CD14-positive monocyte (primary cell): ENCODE measurements around the gene HAUS7. TPM values are rescaled to one million over a fixed set of nuclear protein-coding genes. Genes with fewer than 3 reads are reported as not detected.

ENCODE experiments used
- DNase-seq, 3 donors: peaks; one replicate each; pipeline ENCODE4 v3.0.0-alpha.2; 2011 to 2022
- H2AFZ ChIP-seq: 2 replicates; pipeline ENCODE4 v1.6.0; 2012; ENCODE audit warnings: mild to moderate bottlenecking, low read depth, low read length, inconsistent platforms; ENCODE audit not compliant: insufficient read depth, poor library complexity, severe bottlenecking
- H3K27ac ChIP-seq, 2 donors: 1 replicate in 1 of 2; 2 replicates in 1 of 2; pipeline ENCODE4 v1.5.1; 2012 to 2013; ENCODE audit warnings: low read length in 2 of 2, control low read depth in 1 of 2, inconsistent platforms in 1 of 2, low read depth in 1 of 2, mild to moderate bottlenecking in 1 of 2
- H3K27me3 ChIP-seq, 2 donors: one replicate each; pipeline versions ENCODE4 v1.6.0 to v1.6.1; 2011 to 2013; ENCODE audit warnings: low read length in 2 of 2; ENCODE audit not compliant: control insufficient read depth in 2 of 2, insufficient read depth in 2 of 2
- H3K36me3 ChIP-seq, 2 donors: replicated peaks in 1 of 2; 1 replicate in 1 of 2; 2 replicates in 1 of 2; pipeline versions ENCODE4 v1.5.1 to v1.6.1; 2012 to 2013; ENCODE audit warnings: low read length in 2 of 2, control low read depth in 1 of 2, inconsistent platforms in 1 of 2, mild to moderate bottlenecking in 1 of 2; ENCODE audit not compliant: insufficient read depth in 2 of 2, control insufficient read depth in 1 of 2
- H3K4me1 ChIP-seq, 2 donors: 1 replicate in 1 of 2; 2 replicates in 1 of 2; pipeline versions ENCODE4 v1.5.1 to v1.6.1; 2012 to 2013; ENCODE audit warnings: low read length in 2 of 2, control low read depth in 1 of 2, inconsistent platforms in 1 of 2, mild to moderate bottlenecking in 1 of 2, moderate library complexity in 1 of 2; ENCODE audit not compliant: insufficient read depth in 2 of 2, control insufficient read depth in 1 of 2
- H3K4me2 ChIP-seq: replicated peaks from 2 replicates; pipeline ENCODE3; 2012; ENCODE audit warnings: low read length, moderate library complexity, mild to moderate bottlenecking; ENCODE audit not compliant: poor library complexity, severe bottlenecking; ENCODE audit errors: extremely low read depth
- H3K4me3 ChIP-seq, 3 experiments: fragments of 200-600 bp in 1 of 3; sonication (generic) in 1 of 3; replicated peaks in 1 of 3; 1 replicate in 2 of 3; 2 replicates in 1 of 3; pipeline ENCODE4 v1.5.1; 2011 to 2013; ENCODE audit warnings: low read length in 3 of 3, mild to moderate bottlenecking in 3 of 3, control low read depth in 2 of 3, low read depth in 2 of 3, inconsistent platforms in 1 of 3, moderate library complexity in 1 of 3
- H3K79me2 ChIP-seq: 2 replicates; pipeline ENCODE4 v1.6.0; 2012; ENCODE audit warnings: mild to moderate bottlenecking, control low read depth, inconsistent platforms, low read length, moderate library complexity; ENCODE audit not compliant: insufficient read depth
- H3K9ac ChIP-seq: 2 replicates; pipeline ENCODE4 v1.6.0; 2017; ENCODE audit warnings: low read length, mild to moderate bottlenecking; ENCODE audit not compliant: insufficient read depth, poor library complexity, severe bottlenecking
- H3K9me3 ChIP-seq, 2 donors: replicated peaks in 1 of 2; 1 replicate in 1 of 2; 2 replicates in 1 of 2; pipeline versions ENCODE4 v1.5.1 to v1.6.1; 2012 to 2013; ENCODE audit warnings: low read length in 2 of 2, control low read depth in 1 of 2; ENCODE audit not compliant: control insufficient read depth in 1 of 2, insufficient read depth in 1 of 2
- H4K20me1 ChIP-seq: 2 replicates; pipeline ENCODE4 v1.6.0; 2012; ENCODE audit warnings: mild to moderate bottlenecking, low read length, control low read depth, moderate library complexity; ENCODE audit not compliant: insufficient read depth
- H3K27ac Mint-ChIP-seq, 7 donors: one replicate each; pipeline ENCODE4 v1.8.0; 2020; ENCODE audit warnings: mild to moderate bottlenecking in 7 of 7, mixed read lengths in 7 of 7, moderate library complexity in 6 of 7, inconsistent platforms in 2 of 7
- H3K27me3 Mint-ChIP-seq, 3 donors: one replicate each; pipeline ENCODE4 v1.8.0; 2021 to 2022; ENCODE audit warnings: low read depth in 3 of 3, mild to moderate bottlenecking in 3 of 3, mixed read lengths in 3 of 3, moderate library complexity in 3 of 3, inconsistent platforms in 1 of 3
- H3K36me3 Mint-ChIP-seq, 2 donors: one replicate each; pipeline ENCODE4 v1.8.0; 2020; ENCODE audit warnings: mixed read lengths in 2 of 2, inconsistent platforms in 1 of 2, mild to moderate bottlenecking in 1 of 2
- H3K4me1 Mint-ChIP-seq: one replicate; pipeline ENCODE4 v1.8.0; 2020; ENCODE audit warnings: mild to moderate bottlenecking, mixed read lengths
- H3K4me3 Mint-ChIP-seq, 2 donors: one replicate each; pipeline ENCODE4 v1.8.0; 2020; ENCODE audit warnings: mild to moderate bottlenecking in 2 of 2, mixed read lengths in 2 of 2, moderate library complexity in 1 of 2
- H3K9me3 Mint-ChIP-seq, 7 donors: one replicate each; pipeline ENCODE4 v1.8.0; 2020 to 2022; ENCODE audit warnings: mixed read lengths in 7 of 7, mild to moderate bottlenecking in 6 of 7, moderate library complexity in 6 of 7, inconsistent platforms in 2 of 7
- WGBS: methylation state at CpG from one replicate; pipeline ENCODE4 v1.1.5; 2013; ENCODE audit warnings: missing lambda C conversion rate; ENCODE audit not compliant: insufficient coverage; 5-methylcytosine and 5-hydroxymethylcytosine counted together
- intact Hi-C, 2 donors: fragments of 100-400 bp; cut with micrococcal nuclease; formaldehyde crosslinking; loops; one replicate each; pipeline versions ENCODE4 v1.15.0 to v1.15.1; 2023
- polyA plus RNA-seq, 3 donors: library from polyadenylated mRNA; depleted of rRNA in 1 of 3; unstranded in 2 of 3; stranded (reverse) in 1 of 3; fragments of 300-500 nt in 2 of 3; fragments of >200 nt in 1 of 3; fragmentation: Illumina TruSeq in 2 of 3; gene quantifications; 1 replicate in 2 of 3; 2 replicates in 1 of 3; pipeline ENCODE4 v1.2.3, GENCODE V29; 2012 to 2021
- TF ChIP-seq, protein P1 (sequence below): fragments of 200-600 bp; IDR thresholded peaks from one replicate; pipeline ENCODE4 v1.8.0; 2022; ENCODE audit warnings: antibody characterized with exemption, mild to moderate bottlenecking

The HAUS7 gene
- polyA plus RNA-seq, 3 donors = 23.8 to 37.5 (median 26.7) TPM

DNA sequence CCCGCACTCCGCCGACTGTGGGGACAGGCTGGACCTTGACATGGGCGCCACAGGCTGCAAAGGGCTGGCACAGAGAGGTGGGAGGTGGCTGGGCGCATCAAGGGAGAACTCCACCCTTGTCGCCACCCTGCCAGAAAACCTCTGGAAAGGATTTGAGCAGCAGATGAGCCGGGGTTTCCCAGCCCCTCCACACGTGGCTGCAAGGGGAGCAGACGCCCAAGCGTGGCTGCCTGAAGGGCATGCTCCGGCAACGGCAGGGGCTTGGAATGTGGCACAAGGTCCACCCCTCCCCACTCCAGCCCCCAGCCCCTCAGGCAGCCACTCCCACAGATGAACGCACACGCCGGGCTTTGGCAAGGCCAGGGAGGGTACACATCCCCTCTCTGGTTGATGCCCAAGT lies 29.0 kb upstream of the HAUS7 start:
- H3K27ac Mint-ChIP-seq = no peak overlapping the region
- no peak overlapping the region for H3K4me3 Mint-ChIP-seq
- TF ChIP-seq, protein P1, sequence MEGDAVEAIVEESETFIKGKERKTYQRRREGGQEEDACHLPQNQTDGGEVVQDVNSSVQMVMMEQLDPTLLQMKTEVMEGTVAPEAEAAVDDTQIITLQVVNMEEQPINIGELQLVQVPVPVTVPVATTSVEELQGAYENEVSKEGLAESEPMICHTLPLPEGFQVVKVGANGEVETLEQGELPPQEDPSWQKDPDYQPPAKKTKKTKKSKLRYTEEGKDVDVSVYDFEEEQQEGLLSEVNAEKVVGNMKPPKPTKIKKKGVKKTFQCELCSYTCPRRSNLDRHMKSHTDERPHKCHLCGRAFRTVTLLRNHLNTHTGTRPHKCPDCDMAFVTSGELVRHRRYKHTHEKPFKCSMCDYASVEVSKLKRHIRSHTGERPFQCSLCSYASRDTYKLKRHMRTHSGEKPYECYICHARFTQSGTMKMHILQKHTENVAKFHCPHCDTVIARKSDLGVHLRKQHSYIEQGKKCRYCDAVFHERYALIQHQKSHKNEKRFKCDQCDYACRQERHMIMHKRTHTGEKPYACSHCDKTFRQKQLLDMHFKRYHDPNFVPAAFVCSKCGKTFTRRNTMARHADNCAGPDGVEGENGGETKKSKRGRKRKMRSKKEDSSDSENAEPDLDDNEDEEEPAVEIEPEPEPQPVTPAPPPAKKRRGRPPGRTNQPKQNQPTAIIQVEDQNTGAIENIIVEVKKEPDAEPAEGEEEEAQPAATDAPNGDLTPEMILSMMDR = no peak
- H3K4me1 Mint-ChIP-seq = peaks cover 2% of the 10 kb centered on the region
- Histone ChIP-seq H3K4me1 (no peaks in the 10 kb centered on the region), H3K36me3 (no peaks in the 10 kb centered on the region), H3K9ac (no peak overlapping the region), H3K79me2 (no peaks in the 10 kb centered on the region), H3K4me3 (no peak overlapping the region), H4K20me1 (no peaks in the 10 kb centered on the region), H3K27ac (no peak overlapping the region), H2AFZ (no peak overlapping the region), H3K4me2 (no peak overlapping the region), H3K27me3 (peaks cover 0 to 8% of the 10 kb centered on the region in 2 donors), H3K9me3 (no peaks in the 10 kb centered on the region)
- H3K27me3 Mint-ChIP-seq = peaks cover 13 to 20% (median 18%) of the 10 kb centered on the region in 3 donors
- intact Hi-C loops = no loop called here
- no peaks in the 10 kb centered on the region for H3K36me3 Mint-ChIP-seq
- DNase-seq = no peak
- WGBS = 93% methylated on average over 5 of the region's 15 CpGs
- peaks cover 0 to 4% (median 0%) of the 10 kb centered on the region in 7 donors for H3K9me3 Mint-ChIP-seq

DNA sequence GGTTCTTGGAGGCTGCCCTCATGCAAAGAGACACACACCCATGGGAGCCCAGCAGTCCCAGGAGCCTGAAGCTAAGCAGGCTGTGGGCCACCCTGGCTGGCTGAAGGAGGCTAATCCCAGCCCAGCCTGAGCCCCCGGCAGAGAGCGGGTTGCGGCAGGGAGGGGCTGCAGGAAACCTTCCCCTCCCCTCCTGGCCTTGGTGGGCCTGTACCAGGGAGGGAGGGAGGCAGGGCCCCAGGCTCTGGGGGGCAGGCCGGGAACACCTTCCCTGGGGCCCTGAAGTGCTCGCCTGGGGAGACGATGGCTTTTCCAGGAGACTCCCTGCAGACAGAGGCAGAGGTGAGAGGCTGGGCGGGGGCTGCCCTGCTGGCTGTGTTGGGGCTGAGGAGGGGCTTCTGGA lies 28.1 kb upstream of the HAUS7 start:
- no CpG with 5 or more reads among the region's 7 CpGs for WGBS
- Histone ChIP-seq H3K27ac (no peak overlapping the region), H3K27me3 (peaks cover 0 to 8% of the 10 kb centered on the region in 2 donors), H3K9me3 (no peaks in the 10 kb centered on the region), H3K79me2 (no peaks in the 10 kb centered on the region), H3K4me1 (no peaks in the 10 kb centered on the region), H2AFZ (no peak overlapping the region), H3K4me2 (no peak overlapping the region), H3K4me3 (no peak overlapping the region), H4K20me1 (no peaks in the 10 kb centered on the region), H3K36me3 (no peaks in the 10 kb centered on the region), H3K9ac (no peak overlapping the region)
- TF ChIP-seq, protein P1 = no peak
- Mint-ChIP-seq H3K27me3 (peaks cover 15 to 27% (median 15%) of the 10 kb centered on the region in 3 donors), H3K9me3 (peaks cover 0 to 6% (median 0%) of the 10 kb centered on the region in 7 donors), H3K36me3 (no peaks in the 10 kb centered on the region), H3K4me3 (no peak overlapping the region), H3K4me1 (peaks cover 2% of the 10 kb centered on the region), H3K27ac (no peak overlapping the region)
- intact Hi-C loops = no loop called here
- no peak for DNase-seq
